GM19043 (cell line): ENCODE measurements around the gene TECR.
"Not testable (repeated sequence)": the region's sequence is repeated elsewhere in the genome, so short reads cannot be mapped to it uniquely, and the experiment has no call there.

Experiments used
- ATAC-seq: cut with Tn5 transposase; IDR thresholded peaks from one replicate; pipeline ENCODE4 v1.9.1; 2021; ENCODE audit warnings: low read depth; ENCODE audit not compliant: unreplicated experiment

TECR gene

GRCh38 chr19:14533450-14533849 lies 4.1 kb downstream of the TECR start:
- no peak for ATAC-seq

- ATAC-seq, result no peak
These were observed 7.7 kb downstream of the TECR start for GRCh38 chr19:14536926-14537692.

- no peak for ATAC-seq
These were observed 11.5 kb downstream of the TECR start for GRCh38 chr19:14540741-14541525.

- not testable (repeated sequence) for ATAC-seq
These were observed 12.6 kb downstream of the TECR start for GRCh38 chr19:14541979-14542378.

- ATAC-seq, result no peak
These were observed 13.4 kb downstream of the TECR start for GRCh38 chr19:14542711-14543328.

- ATAC-seq, result no peak
These were observed 14.7 kb downstream of the TECR start for GRCh38 chr19:14544047-14544446.

GRCh38 chr19:14544977-14545715 lies 15.8 kb downstream of the TECR start:
- no peak for ATAC-seq

GRCh38 chr19:14545716-14546082 lies 16.3 kb downstream of the TECR start:
- no peak for ATAC-seq

- ATAC-seq, result no peak
These were observed 20.9 kb downstream of the TECR start for GRCh38 chr19:14550201-14550754.

- not testable (repeated sequence) for ATAC-seq
These were observed 22.0 kb downstream of the TECR start for GRCh38 chr19:14551134-14552005.

GRCh38 chr19:14552006-14552360 lies 22.6 kb downstream of the TECR start:
- not testable (repeated sequence) for ATAC-seq

GRCh38 chr19:14553042-14553938 lies 23.9 kb downstream of the TECR start:
- ATAC-seq, result no peak

- ATAC-seq, result no peak
These were observed 24.5 kb downstream of the TECR start for GRCh38 chr19:14553939-14554243.

GRCh38 chr19:14554382-14554812 lies 25.0 kb downstream of the TECR start:
- no peak for ATAC-seq

GRCh38 chr19:14555918-14556661 lies 26.7 kb downstream of the TECR start:
- ATAC-seq, result no peak

- no peak for ATAC-seq
These were observed 27.3 kb downstream of the TECR start for GRCh38 chr19:14556662-14557188.

- no peak for ATAC-seq
These were observed 29.1 kb downstream of the TECR start for GRCh38 chr19:14558370-14559066.
